DMS 273 treated with DMSO at 0.1 percent for 48 hours (cell line): Measurements from ENCODE around the gene CEP128.

Experiments
- DNase-seq: peaks from one replicate; lab custom pipeline; 2025; lab: John Stamatoyannopoulos, UW

The CEP128 gene

DNA sequence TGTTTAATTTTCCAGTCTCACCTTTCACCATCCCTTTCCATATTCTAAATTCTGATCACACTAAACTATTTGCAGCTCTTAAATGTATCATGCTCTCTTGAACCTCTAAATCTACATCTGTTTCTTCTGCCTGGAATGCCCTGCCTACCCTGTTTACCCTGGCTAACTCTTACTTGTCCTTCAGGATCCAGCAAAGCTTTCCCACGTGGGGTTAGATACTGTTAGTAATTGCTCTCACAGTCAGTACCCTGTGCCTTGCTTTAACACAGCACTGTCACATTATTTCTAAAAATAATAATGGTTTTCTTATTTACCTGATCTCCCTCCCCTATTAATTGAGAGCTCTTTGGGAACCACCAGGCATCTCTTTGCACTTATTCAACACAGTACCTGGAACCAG is 333.0 kb downstream of the CEP128 start:
- no peak for DNase-seq

DNA sequence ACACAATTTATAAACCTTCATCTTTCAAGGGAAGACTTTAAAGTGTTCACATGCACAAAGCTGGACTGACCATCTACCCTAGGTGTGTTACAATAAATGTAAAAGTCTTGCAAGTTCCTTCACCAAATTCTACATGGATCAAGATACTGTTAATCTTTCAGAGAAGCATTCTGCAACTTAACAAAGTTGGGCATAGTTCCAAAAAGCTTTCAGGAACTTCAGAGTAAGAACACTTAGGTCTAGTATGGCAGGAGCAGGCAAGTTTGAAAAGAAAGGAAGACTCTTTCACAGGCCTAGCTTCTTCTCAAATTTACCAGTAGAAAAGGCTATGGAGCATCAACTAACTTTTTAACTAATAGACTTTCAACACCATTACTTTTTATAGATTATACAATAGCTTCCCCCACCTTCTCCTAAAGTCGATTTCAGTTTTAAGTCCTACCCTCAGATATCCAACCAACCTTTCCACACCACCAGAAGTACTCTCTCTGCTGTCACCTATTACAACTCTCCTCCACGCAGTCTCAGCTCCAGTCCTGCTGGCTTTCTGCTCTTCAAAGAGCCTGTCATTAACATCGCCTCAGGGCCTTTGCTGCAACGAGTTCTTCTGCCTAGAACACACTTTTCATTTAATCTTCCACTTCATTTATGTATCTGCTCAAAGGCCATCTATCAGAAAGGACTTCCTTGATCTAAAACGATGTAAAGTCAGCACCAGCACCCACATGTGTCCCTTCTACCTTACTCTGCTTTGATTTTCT is 333.9 kb downstream of the CEP128 start:
- DNase-seq: no peak

DNA sequence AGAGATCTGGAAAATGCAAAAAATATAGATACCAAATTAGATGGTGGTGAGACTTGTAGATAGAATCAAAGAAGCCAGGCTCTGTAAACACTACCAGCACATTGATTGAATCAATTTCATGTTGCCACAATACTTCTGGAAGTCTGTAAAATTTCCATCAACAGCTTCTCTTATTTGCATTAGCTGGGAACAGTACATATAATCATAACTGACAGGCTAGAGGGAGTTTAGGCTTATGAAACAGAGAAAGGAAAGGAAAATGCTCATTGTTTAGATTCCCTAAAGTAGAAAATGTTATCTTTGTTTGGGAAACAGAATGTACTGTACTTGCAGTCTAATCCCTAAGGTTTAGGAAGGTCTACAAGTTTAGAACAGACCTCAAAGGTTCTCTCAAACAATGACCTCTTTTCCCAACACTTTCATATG is 335.2 kb downstream of the CEP128 start:
- no peak for DNase-seq

DNA sequence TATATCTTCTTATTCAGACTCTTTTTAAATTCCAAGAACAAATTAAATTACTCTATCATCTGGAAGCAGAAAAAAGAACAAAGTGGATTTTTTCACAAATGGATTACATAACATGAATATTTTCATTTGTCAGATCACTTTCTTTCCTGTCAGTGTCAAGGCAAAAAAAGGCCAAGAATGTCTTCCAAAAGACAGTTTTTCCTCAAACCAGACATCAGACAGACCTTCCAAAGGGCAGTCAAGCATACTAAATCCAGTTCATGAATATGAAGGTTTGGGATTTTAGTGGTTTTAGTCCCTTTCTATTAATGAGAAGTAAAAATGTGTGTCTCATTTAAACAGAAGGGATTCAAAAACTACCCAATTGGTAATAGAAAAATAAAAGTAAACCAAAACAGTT is 336.0 kb downstream of the CEP128 start:
- no peak for DNase-seq

DNA sequence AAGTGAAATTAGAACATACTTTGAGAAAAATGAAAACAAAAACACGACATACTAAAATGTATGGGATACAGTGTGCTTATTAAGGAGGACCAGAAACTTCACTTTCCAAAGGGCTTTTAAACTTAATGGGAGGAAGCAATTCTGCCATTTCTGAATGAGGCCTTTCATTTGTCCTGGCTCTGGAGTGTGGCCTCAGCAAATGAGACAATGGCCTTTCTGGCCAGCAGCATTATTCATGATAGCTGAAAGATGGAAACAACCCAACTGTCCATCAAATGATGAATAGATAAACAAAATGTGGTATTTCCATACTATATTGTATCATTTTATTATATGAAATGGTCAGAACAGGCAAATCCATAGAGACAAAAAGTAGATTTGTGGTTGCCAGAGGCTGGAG is 338.6 kb downstream of the CEP128 start:
- no peak for DNase-seq

DNA sequence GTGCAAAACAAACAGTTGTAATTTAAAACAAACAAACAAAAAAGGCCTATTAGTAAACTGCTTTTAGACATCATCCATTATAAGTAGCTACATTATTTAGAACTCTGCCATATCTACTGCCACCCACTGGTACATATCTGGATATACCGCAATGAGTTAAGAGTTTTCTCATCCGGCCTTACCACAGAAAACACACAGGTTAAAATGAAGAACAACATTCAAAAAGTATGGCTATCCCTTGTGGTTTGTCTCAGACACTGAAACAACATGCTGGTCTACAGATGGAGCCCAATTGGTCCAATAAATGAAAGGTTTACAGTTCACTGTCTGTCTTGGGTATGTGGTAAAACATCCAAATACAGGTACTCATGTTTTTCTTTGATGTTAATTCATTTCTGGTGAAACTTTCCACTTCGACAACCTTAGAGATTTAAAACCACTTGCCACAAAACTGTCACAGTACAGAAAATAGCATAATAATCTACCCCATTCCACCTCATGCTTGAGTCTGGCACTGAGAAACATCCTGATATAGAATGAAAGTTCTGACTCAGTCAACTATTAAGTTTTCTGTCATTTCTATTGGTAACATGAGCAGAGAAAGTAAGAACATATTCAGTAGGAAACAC is 354.3 kb downstream of the CEP128 start:
- no peak for DNase-seq

DNA sequence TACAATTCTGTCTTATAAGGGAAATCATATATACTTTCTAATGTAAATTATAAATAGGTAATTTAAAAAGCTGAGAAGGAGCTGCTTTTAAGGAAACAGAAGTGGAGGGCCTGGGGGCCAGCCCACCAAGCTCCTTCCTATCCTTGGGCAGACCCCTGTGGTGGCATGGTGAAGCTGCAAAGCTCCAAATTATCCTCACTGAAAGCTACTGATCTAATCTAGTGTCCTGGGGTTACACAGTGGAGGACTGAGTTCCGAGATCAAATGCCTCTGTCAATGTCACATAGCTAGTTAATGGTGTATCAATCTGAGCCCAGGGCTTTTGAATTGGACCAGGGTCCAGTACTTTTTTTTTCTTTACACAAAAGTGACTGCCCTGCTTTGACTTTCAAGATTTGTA is 355.4 kb downstream of the CEP128 start:
- DNase-seq: no peak

DNA sequence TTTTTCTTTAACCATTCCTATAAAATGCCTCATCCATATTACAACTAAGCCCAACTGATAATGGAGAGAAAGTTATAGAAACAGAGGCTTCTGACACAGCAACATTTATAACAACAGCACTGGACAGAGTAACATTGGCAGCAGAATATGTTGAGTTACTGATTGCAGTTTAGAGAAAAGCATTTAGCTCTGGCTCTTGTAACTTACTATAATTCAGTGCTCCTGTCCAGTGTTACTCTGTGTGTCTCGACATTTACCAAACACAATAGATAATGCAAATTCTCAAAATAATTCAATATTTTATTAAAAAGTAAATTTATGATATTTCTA is 356.1 kb downstream of the CEP128 start:
- DNase-seq: no peak

DNA sequence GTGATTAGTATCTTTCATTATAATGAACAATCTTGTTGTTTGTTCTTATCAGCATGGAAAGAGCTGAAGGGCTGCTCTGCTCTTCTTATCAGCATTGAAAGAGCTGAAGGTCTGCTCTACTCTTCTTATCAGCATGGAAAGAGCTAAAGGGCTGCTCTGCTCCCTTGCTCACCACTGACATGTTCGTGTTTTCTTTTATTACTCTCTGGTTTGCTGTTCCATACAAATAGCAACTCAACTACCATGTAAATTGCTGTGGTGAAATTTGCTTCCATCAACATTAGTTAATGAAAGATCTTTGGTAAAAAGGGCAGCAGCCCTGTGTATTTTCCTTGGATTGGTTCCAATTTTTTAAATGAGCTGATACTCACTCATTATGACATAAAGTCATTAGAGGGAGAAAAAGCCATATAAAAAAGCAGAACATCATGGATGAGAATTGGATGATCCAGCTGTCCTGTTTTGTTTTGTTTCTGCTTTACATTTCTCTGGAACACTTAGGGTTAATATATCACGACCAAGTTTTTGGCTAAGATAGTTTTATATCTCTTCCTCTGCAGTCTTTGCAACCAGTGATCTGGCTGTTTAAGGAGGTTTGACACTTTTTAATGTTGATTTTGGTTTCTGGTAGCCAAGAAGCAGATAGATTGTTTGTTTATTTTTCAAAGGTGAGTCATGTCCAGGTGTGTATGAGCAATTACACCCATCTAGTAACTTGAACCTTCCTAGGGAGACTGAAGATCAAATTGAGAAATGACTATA is 356.6 kb downstream of the CEP128 start:
- DNase-seq: no peak

DNA sequence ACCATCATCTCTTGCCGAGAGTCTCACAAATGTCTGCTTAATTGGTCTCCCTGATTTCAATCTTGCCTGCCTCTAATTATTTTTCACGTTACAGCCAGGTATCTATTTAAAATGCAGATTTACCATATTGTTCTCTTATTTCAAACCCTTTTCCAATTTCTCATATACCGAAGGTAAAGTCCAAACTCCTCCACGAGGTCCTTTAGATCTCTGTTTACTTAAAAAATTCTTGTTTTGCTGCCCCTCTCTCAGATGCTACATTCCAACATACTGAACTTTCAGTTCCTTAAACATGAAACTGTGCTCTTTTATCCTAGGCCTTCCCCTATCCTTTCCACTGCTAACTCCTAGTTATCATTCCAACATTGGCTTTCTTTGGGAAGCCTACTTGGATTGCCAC is 363.9 kb downstream of the CEP128 start:
- DNase-seq: no peak

DNA sequence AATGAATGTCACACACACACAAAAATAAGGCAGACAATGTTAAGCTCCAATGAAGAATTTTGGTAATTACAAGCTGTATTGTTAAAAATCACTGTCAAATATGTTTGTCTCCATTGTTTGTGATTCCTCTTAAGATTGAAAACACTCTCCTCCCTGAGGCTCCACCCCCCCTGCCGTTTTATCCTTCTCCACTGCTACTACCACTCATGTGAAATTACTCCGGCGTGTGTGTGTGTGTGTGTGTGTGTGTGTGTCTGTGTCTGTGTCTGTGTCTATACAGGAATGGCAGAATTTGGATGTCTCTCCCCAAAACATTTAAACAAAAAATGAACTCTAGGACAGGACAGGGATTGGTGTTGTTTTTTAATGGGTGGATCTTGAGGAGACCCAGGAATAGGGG is 365.1 kb downstream of the CEP128 start:
- no peak for DNase-seq

DNA sequence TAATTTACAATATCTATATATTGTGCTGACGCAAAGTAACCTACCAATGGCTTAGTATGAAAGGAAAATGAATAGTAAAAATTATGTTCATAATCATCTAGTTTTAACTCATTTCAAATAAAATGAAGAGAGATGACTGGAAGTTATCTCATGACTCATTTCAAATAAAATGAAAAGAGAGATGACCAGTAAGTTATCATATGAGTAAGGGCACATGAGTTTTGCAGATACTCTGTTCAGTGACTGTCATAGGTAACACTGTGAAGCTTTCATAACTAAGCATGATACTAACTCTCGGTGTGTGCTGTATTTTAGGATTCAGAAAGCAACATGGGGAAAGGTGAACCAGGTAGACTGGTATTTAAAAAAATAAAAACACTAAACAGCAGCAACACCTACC is 365.8 kb downstream of the CEP128 start:
- no peak for DNase-seq

DNA sequence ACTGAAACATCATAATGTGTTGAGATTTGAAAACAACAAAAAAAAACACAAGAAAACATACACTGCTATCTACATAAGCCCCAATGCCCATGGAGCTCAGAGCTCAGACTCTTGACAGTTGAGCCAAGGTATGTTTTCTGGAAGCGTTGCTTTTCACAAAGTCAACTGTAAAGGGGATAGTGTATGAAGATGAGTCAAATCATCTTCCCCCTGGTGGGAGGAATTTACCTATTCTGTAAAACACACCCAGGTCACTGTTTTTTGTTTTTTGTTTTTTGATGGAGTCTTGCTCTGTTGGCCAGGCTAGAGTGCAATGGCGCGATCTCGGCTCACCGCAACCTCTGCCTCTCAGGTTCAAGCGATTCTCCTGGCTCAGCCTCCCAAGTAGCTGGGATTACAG is 368.9 kb downstream of the CEP128 start:
- no peak for DNase-seq

DNA sequence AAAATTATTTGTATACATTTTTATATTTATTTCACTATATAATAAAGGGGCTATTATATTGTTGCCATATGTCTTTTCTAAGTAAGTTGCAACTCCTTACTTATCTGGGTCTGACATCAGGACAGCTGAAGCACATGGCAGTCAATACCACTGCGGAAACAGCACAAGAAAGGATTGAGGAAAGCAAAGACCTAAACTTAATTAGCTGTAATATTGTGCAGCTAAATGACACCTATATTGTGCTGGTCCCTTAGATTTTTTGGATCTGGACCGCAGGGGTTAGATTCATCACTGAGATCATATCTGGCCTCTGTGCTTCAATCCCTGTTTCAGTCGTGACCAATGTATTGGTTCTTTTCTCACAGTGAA is 370.6 kb downstream of the CEP128 start:
- DNase-seq: peak; percentile 24

DNA sequence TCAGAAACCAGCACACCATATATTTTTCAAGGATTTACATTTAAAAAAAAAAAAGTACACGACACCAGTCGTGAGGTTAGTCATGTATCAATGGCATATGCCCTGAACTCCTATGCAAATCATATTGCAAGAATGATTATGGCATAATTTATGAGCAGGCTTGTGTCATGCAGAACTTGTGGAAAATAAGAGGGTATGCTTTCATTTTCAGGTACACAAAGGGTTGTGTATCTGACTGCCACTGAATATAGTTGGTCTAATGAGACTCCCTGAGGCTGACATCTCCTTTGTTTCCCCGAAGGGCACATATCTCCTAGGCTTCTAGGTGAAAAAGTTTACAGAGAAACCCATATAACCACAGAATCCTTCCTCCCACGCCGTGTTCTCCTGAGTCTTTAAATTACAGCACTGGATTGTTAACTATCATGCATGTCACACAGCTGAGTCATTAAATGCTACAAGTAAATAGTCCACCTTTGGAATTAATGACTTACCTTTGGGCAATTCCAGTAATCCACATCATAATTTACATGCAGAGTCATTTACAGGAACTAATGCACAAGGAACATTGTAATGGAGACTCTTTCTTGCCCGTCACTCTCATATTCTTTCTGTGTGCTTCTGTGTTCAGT is 373.5 kb downstream of the CEP128 start:
- no peak for DNase-seq

DNA sequence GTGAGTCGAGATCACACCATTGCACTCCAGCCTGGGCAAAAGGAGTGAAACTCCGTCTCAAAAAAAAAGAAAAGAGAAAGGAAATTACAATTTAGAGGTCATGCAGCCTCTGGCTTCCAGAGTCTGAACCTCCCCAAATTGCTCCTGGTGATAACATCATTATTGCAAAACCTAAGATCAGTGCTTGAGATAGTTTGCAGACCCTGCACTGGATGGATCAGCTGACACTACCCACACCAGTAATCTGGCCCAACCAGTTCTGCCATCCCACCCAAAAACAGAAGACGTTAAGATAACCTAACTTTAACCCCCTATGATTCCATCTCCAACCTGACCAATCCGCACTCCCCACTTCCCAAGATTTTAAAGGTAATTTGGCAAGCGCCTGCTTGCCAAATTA is 376.5 kb downstream of the CEP128 start:
- no peak for DNase-seq

DNA sequence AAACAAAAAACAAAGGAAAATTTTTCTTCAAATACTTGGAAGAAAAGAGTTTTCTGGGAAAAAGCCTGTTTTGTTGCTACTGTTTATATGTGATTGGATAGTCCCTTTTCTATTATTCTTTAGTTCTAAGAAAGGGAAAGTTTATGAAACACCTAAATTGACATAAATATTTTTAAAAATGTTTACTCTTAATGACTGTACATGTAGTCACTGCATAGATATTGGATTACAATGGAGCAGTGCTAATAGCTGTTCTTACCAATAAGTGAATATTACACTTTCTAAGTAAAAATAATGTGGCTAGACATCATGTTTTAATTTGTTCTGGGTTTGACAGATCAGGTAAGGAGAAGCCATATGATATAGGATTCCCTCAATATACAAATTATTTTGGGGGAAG is 377.5 kb downstream of the CEP128 start:
- no peak for DNase-seq

DNA sequence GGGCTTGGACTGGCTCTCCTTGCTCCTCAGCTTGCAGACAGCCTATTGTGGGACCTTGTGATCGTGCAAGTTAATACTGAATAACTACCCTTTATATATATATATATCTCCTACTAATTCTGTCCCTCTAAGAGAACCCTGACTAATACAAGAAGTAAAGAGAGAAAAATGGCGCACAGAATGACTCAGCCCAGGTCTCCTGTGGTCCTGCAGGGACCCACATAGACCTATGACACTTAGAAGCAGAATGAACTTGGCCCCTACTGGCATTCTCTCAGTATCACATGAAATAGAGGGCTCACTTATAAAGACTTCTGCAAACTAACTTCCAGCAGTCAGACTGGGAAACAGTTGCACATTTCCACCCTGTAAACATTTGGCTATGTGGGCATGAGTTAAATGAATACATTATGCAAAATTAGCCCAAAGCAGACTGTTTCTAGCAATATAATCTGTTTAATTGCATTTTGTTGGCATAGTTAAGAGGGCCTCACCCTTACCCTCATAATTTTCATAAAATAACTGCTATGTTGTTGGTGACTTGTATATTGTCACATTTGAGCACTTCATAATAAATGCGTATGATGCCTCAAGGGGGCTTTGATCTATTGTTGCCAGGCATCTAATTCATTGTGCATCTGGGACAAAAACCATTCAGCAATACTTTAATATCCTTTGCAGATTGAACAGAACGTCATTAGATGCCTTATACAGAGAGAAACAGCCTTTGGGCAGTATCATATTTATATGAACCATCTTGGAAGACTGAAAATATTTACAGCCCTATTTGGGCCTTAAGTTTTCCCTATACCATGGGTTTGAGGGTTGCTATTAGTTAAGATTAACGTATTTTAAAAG is 380.5 kb downstream of the CEP128 start:
- DNase-seq: no peak

DNA sequence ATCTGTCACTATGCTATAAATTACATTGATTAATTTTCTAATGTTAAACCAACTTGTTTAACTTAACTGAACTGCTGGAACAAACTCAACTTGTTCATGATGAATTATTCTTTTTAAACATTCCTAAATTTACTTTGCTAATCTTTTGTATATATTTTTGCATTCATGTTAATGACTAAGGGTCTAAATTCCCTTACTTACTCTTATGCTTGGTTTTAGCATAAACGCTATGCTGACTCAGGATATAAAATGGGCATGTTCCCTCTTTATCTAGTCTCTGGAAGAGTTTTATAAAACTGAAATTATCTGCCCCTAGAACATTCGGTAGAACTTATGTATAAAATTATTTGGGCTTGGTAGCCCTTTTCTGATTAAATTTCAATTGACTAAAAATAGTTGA is 387.4 kb downstream of the CEP128 start:
- DNase-seq: no peak

DNA sequence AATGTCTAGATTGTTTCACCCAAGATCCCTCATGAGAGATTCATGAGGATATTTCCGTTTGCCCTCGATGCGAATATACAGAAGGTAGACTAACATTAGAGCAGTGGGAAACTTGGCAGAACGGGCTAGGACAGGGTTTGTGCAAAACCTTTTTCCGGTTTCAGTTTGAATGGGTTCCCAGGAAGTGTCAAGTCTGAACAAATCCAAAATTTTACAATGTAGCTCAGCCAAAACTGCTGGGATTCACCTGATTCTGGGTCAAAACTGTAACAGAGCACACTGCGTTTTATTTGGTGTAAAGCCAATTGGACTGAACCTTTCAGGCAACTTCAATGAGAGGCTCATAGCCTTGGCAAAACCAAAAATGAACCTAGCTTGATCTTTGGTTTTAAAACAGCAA is 392.4 kb downstream of the CEP128 start:
- no peak for DNase-seq

DNA sequence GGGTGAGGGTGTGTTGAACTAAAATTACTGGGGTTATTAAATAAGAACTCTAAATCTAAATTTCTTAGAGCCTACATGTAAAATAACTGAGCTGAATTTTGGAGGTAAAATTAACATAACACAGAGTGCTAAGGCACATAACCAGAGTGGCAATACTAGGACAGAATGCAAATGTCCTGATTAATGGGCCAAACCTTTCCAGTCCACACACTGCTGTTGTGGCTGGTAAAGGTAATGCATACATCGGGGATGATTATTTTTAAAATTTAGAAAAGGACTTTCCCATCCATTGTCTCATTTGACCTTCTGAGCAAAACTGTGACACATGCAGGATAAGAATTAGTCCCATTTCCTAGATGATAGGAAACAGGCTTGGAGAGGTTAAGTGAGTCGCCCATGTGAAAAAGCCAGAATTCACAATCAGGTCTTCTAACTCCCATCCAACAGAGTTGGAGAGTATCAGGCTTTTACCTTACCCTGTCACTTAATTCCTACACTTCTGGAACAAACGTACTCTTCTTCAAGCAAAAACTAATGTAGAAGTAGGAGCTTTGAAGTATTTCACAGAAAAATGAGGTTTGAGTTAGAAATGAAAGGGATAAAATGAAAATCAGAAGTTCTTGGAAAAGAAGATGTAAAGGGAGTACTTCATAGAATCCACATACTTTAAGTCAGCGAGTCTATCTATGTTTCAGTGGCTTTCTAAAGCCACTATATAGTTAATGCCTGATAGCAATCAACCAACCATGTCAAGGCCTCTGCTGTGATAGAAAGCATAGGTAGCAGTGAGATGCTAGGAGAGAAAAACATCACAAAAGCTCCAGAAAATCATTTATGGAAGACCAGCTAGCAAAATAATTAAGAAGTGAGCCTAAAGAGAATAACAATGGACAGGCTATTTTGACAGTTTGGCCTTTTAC is 395.3 kb downstream of the CEP128 start:
- no peak for DNase-seq
